Stimulated activated CD4-positive, alpha-beta T cell treated with anti-CD3 and anti-CD28 coated beads, TNF-alpha, amount 100 ng/mL, for 48 hours (primary cell): ENCODE measurements around the gene CRYBA2.

Experiments used
- DNase-seq, 3 donors: peaks; one replicate each; pipeline ENCODE4 v3.0.0-alpha.2; 2020; ENCODE audit warnings: low read depth in 3 of 3

The CRYBA2 gene

GRCh38 chr2:218956039-218956438 lies 37.2 kb downstream of the CRYBA2 start:
- DNase-seq = no peak

DNA sequence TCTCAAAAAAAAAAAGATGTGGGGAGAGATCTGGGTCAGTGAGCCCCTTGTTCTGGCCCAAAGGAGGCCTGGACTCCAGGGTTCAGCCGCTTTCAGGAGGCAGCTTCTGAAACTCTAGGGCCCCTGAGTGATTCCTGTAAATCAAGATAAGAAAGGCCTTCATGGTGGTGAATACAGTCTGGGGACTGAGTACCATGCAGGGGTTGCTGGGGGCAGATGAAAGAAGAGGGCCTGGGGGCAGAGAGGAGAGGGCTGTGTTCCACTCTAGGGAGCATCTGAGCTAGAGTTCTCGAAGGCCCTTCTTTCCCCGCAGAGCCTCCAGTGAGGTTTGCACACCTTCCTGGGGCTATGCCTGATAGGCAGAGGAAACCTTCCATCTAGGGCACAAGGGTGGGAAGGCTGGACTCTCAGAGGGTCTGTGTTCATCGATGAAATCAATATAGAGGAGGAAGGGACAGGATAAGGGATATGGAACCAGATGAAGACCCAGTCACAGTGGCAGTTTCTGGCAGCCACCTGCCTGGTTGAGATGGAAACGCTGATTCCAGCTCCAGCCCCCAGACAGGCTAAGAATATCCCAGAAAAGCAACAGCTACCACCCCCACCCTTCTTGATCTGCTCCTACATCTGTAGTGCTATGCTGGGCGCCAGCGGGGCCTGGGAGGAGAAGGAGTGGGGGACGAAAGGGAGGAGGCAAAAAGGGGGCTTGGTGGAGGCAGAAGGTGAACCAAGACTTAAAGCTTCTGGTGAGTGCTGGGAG lies 38.5 kb downstream of the CRYBA2 start:
- no peak for DNase-seq

DNA sequence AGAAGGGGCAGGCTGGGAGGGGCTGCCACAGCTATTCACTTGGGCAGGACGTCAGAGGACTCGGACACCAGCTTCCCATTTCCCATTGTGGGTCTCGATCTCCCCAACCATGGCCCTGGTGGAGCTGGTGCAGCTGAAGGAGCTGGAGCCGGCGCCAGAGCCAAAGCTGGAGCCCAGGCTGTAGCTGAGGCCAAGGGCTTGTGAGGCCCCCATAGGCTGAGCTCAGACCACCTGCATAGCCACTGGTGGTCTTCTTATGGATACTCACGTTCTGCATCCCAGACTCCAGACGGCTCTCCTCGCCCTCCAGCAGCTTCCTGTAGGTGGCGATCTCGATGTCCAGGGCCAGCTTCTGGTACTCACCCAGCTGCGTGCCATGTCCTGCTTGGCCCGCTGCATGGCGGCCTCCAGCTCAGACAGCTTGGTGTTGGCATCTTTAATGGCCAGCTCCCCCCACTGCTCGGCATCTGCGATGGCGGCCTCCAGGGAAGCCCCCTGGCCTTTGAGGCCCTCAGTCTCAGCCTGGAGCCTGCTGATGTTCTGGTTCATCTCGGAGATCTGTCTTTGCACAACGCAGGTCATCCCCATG lies 39.8 kb downstream of the CRYBA2 start:
- DNase-seq = no peak

DNA sequence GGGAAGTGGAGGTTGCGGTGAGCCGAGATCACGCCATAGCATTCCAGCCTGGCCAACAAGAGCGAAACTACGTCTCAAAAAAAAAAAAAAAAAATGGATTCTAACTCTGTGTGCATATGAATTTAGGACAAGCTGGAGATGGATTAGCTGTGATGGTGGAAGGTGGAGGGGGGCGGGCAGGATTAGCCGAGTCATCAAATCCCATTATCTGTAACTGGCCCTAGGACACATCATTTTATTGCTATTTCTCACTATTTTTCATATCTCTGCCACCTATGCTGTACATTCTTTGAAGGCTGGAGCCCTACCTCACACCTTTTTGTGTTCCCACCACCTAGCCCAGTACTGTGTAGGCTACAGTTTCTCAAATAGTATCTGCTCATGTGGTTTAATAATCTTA lies 41.1 kb downstream of the CRYBA2 start:
- DNase-seq = no peak

- no peak for DNase-seq
Observed at GRCh38 chr2:218946621-218947020, 46.6 kb downstream of the CRYBA2 start.

DNA sequence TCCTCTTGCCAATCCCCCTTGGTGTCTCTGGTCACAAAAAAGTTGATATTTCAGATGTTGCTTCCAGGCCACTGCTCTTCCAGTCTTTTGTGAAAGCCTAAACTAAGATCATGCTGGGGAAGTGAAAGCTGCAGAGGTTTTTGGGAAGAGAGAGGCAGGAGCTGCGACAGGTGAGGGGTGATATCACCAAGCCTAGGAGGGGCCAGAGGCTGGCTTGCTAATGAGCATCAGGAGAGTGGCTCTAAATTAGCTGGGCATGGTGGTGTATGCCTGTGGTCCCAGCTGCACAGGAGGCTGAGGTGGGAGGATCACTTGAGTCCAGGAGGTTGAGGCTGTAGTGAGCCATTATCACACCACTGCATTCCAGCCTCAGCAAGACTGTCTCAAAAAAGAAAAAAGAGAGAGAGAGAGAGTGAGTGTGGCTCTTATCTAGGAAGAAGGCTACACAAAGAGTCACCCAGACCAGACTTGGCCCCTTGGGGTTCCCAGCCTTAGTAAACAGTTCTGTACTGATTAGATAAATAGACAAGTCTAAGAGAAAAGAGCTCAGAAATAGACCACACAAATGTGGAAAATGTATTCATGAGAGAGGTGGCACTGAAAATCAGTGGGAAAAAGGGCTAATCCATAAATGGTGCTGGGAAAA lies 48.3 kb downstream of the CRYBA2 start:
- no peak for DNase-seq
